HG03196 (cell line): ENCODE data around the gene BEAN1.
A peak's percentile ranks its signal among the peaks of the same experiment; 100 is the strongest.

Experiments used
- ATAC-seq: cut with Tn5 transposase; IDR thresholded peaks from one replicate; pipeline ENCODE4 v1.9.1; 2021; ENCODE audit not compliant: unreplicated experiment

Gene BEAN1

GRCh38 chr16:66468321-66468965 lies 41.3 kb downstream of the BEAN1 start:
- no peak for ATAC-seq

GRCh38 chr16:66469291-66469946 lies 42.3 kb downstream of the BEAN1 start:
- ATAC-seq, result no peak

- ATAC-seq, result no peak
Measured at GRCh38 chr16:66469947-66470546, 43.0 kb downstream of the BEAN1 start.

- no peak for ATAC-seq
Measured at GRCh38 chr16:66470556-66470955, 43.5 kb downstream of the BEAN1 start.

- no peak for ATAC-seq
Measured at GRCh38 chr16:66471264-66471663, 44.2 kb downstream of the BEAN1 start.

GRCh38 chr16:66471716-66472393 lies 44.8 kb downstream of the BEAN1 start:
- no peak for ATAC-seq

GRCh38 chr16:66473051-66473571 lies 46.0 kb downstream of the BEAN1 start:
- no peak for ATAC-seq

GRCh38 chr16:66473654-66474519 lies 46.8 kb downstream of the BEAN1 start:
- ATAC-seq, result no peak

GRCh38 chr16:66474750-66475199 lies 47.7 kb downstream of the BEAN1 start:
- no peak for ATAC-seq

- no peak for ATAC-seq
Measured at GRCh38 chr16:66475232-66475631, 48.1 kb downstream of the BEAN1 start.

- ATAC-seq, result no peak
Measured at GRCh38 chr16:66476328-66477027, 49.4 kb downstream of the BEAN1 start.

GRCh38 chr16:66477028-66477515 lies 50.0 kb downstream of the BEAN1 start:
- ATAC-seq, result no peak

- peak; percentile 56 for ATAC-seq
Measured at GRCh38 chr16:66478733-66479511, 51.8 kb downstream of the BEAN1 start.

- ATAC-seq, result no peak
Measured at GRCh38 chr16:66479661-66480264, 52.7 kb downstream of the BEAN1 start.

- no peak for ATAC-seq
Measured at GRCh38 chr16:66480265-66481080, 53.4 kb downstream of the BEAN1 start.

- ATAC-seq, result no peak
Measured at GRCh38 chr16:66481081-66481942, 54.2 kb downstream of the BEAN1 start.

- ATAC-seq, result no peak
Measured at GRCh38 chr16:66481943-66482390, 54.9 kb downstream of the BEAN1 start.
